ENCODE results near the gene ZNF319.

Gene ZNF319

GRCh38 chr16:57999971-58000705 lies at the start of gene ZNF319:
ZNF319 (minus strand) TSS chr16:58000672; CDS start chr16:57998265, 2,407 bp downstream.
- peak within 1 kb of the TSS; percentile 67 for H3K9ac ChIP-seq (ENCODE audit: low read depth, low read length)
- H3K9me3 ChIP-seq (ENCODE audit: control insufficient read depth, insufficient read depth, low read length), result no peaks in the 10 kb centered on the region
- H3K36me3 ChIP-seq (ENCODE audit: insufficient read depth, low read length), result no peaks in the 10 kb centered on the region
- peaks cover 18% of the 10 kb centered on the region; the same call in 1 of the 2 replicates for H3K4me1 ChIP-seq (ENCODE audit: insufficient read depth, low read length)

GRCh38 chr16:58049232-58050185 lies 49.0 kb upstream of the ZNF319 start:
- Histone ChIP-seq H3K4me1 (ENCODE audit: insufficient read depth, low read length) (peaks cover 4% of the 10 kb centered on the region; the same call in 1 of the 2 replicates), H3K9ac (ENCODE audit: low read depth, low read length) (no peak overlapping the region), H3K36me3 (ENCODE audit: insufficient read depth, low read length) (no peaks in the 10 kb centered on the region), H3K9me3 (ENCODE audit: control insufficient read depth, insufficient read depth, low read length) (no peaks in the 10 kb centered on the region)

DNA sequence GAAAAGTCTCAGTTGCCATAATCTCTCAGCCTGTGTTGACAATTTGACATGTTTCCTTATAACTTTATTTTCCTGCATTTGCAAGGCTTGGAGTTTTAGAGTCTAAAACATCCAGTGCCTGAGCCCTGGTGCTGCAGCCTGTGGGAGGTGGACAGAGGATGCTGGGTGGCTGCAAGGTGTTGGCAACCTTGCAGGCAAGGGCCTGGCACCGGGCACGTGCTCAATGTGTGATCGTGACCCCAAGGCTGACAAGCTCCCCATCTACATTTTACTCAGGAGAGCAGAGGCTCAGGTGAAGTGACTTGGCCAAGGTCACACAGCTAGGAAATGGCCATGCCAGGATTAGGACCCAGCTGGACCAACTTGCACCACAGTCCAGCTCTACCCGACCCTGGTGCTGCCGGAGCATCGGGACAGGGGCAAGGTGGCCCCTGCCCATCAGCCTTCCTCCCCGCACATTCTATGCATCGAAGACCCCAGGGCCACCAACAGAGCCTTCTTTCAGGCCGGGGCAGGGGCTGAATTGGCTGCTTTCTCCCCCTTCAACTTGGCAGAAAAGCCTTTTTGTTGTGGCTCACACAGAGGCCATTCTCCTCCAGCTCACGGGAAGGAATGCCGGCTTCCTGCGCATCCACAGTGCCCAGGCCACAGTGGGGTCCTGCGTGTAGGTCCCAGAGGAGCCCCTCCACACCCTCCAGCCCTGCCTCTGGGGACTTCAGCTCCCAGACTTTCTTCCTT lies 48.2 kb upstream of the ZNF319 start:
- H3K36me3 ChIP-seq (ENCODE audit: insufficient read depth, low read length), result no peaks in the 10 kb centered on the region; the same call in 1 of the 2 replicates
- H3K9me3 ChIP-seq (ENCODE audit: control insufficient read depth, insufficient read depth, low read length), result no peaks in the 10 kb centered on the region
- peaks cover 4% of the 10 kb centered on the region; the same call in 1 of the 2 replicates for H3K4me1 ChIP-seq (ENCODE audit: insufficient read depth, low read length)
- H3K9ac ChIP-seq (ENCODE audit: low read depth, low read length), result no peak overlapping the region

DNA sequence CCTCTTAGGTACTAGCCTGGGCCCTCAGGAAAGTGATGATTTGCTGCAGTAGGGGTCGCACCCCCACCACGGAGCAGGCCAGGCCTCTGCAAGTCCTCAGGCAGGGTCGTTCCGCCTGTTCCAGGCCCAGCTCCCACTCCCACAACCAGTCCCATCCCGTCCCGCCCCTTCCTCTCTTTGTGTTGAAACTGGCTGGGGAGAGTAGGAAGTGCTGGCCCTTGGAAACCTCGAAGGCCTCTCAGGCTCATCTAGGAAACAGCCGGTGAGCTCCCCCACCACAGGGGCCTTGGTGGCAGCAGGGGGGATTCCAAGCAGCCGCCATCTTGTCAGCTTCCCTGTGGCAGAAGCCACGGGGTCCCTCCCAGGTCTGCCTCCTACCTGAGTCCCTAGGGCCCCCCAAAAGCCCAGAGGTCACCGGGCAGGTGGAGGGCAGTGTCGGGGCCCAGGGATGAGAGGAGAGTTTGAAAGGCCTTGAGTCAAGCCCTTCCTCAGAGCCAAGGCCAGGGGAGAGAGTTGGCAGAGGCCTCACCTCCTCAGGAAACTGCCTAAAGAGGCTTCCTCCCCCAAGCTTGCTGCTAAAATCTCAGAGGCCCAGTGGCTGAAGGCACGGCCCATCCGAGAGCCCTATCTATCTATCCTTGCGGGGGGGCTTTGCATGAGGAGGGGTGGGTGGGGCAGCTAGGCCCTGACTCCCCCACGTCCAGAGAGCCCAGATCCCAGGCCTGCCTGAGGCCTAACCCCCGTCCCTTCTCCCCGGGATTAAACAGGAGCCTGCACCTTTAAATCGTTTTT lies 47.3 kb upstream of the ZNF319 start:
- no peaks in the 10 kb centered on the region for H3K9me3 ChIP-seq (ENCODE audit: control insufficient read depth, insufficient read depth, low read length)
- no peak overlapping the region for H3K9ac ChIP-seq (ENCODE audit: low read depth, low read length)
- H3K36me3 ChIP-seq (ENCODE audit: insufficient read depth, low read length), result no peaks in the 10 kb centered on the region; the same call in 1 of the 2 replicates
- peaks cover 4% of the 10 kb centered on the region; the same call in 1 of the 2 replicates for H3K4me1 ChIP-seq (ENCODE audit: insufficient read depth, low read length)

- Histone ChIP-seq H3K9me3 (ENCODE audit: control insufficient read depth, insufficient read depth, low read length) (no peaks in the 10 kb centered on the region), H3K9ac (ENCODE audit: low read depth, low read length) (no peak overlapping the region), H3K36me3 (ENCODE audit: insufficient read depth, low read length) (no peaks in the 10 kb centered on the region; the same call in 1 of the 2 replicates), H3K4me1 (ENCODE audit: insufficient read depth, low read length) (peaks cover 4% of the 10 kb centered on the region; the same call in 1 of the 2 replicates)
Observed at GRCh38 chr16:58046936-58047335, 46.5 kb upstream of the ZNF319 start.

GRCh38 chr16:58046054-58046881 lies 45.8 kb upstream of the ZNF319 start:
- no peaks in the 10 kb centered on the region for H3K9me3 ChIP-seq (ENCODE audit: control insufficient read depth, insufficient read depth, low read length)
- peaks cover 4% of the 10 kb centered on the region; the same call in 1 of the 2 replicates for H3K4me1 ChIP-seq (ENCODE audit: insufficient read depth, low read length)
- no peak overlapping the region for H3K9ac ChIP-seq (ENCODE audit: low read depth, low read length)
- H3K36me3 ChIP-seq (ENCODE audit: insufficient read depth, low read length), result no peaks in the 10 kb centered on the region; the same call in 1 of the 2 replicates

DNA sequence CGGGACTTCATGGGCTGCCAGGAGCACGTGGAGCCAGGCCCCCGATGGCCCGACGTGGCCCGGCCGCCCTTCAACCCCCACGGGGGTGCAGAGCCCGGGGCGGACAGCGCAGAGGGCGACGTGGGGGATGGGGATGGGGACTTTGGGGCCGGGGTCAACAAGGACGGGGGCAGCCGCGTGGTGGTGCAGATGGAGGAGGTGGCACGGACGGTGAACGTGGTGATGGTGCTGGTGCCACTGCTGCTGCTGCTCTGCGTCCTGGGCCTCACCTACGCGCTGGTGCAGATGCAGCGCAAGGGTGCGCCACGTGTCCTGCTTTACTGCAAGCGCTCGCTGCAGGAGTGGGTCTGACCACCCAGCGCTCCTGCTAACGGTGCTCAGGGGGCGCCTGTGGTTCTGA lies 44.6 kb upstream of the ZNF319 start:
- Histone ChIP-seq H3K36me3 (ENCODE audit: insufficient read depth, low read length) (peaks cover 6% of the 10 kb centered on the region), H3K4me1 (ENCODE audit: insufficient read depth, low read length) (peaks cover 4% of the 10 kb centered on the region; the same call in 1 of the 2 replicates), H3K9ac (ENCODE audit: low read depth, low read length) (no peak overlapping the region), H3K9me3 (ENCODE audit: control insufficient read depth, insufficient read depth, low read length) (no peaks in the 10 kb centered on the region)

GRCh38 chr16:58044266-58045019 lies 44.0 kb upstream of the ZNF319 start:
- Histone ChIP-seq H3K9ac (ENCODE audit: low read depth, low read length) (no peak overlapping the region), H3K4me1 (ENCODE audit: insufficient read depth, low read length) (peaks cover 4% of the 10 kb centered on the region; the same call in 1 of the 2 replicates), H3K9me3 (ENCODE audit: control insufficient read depth, insufficient read depth, low read length) (no peaks in the 10 kb centered on the region), H3K36me3 (ENCODE audit: insufficient read depth, low read length) (peaks cover 7% of the 10 kb centered on the region)

- Histone ChIP-seq H3K36me3 (ENCODE audit: insufficient read depth, low read length) (peaks cover 7% of the 10 kb centered on the region), H3K9ac (ENCODE audit: low read depth, low read length) (no peak overlapping the region), H3K9me3 (ENCODE audit: control insufficient read depth, insufficient read depth, low read length) (no peaks in the 10 kb centered on the region), H3K4me1 (ENCODE audit: insufficient read depth, low read length) (peaks cover 4% of the 10 kb centered on the region; the same call in 1 of the 2 replicates)
Observed at GRCh38 chr16:58043571-58044155, 43.2 kb upstream of the ZNF319 start.

GRCh38 chr16:58042886-58043515 lies 42.5 kb upstream of the ZNF319 start:
- H3K36me3 ChIP-seq (ENCODE audit: insufficient read depth, low read length), result peaks cover 7% of the 10 kb centered on the region

DNA sequence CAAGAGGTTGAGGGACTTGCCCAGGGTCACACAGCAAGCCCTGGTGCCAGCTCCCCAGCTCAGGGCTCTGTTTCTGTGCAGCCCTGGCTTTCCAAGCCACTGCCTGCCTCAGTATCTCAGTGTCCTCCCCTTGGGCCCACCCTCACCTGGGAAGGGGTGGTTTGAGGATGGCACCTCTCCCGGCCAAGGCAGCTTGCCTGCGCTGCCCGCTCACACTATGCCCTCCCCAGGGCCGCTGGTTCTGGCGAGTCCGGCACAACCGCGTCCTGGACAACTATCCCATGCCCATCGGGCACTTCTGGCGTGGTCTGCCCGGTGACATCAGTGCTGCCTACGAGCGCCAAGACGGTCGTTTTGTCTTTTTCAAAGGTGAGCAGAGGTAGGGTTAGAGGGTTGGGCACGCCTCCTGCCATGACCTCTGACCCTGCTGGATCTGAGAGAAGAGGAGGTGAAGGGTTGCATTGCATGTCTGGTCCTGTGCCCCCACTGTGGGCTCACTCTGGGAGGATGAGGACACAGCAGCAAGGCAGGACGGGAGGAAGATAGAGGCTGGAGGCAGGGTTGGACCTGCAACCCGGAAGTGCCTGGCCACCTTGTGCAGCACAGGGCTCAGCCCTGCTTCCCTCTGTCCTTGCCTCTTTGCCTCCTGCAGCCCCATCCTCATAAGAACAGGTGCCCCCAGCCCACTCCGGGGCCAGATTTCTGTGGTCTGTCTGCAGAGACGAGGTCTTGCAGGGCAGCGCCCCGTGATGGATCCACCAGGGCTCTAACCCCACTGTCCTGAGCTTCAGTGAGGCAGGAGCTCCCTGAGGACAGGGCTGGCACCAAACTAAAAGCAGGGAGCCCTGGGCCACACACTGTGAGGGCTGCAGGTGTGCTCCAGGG lies 41.8 kb upstream of the ZNF319 start:
- H3K4me1 ChIP-seq (ENCODE audit: insufficient read depth, low read length), result peaks cover 3% of the 10 kb centered on the region; the same call in 1 of the 2 replicates
- no peaks in the 10 kb centered on the region for H3K9me3 ChIP-seq (ENCODE audit: control insufficient read depth, insufficient read depth, low read length)
- H3K9ac ChIP-seq (ENCODE audit: low read depth, low read length), result no peak overlapping the region
- H3K36me3 ChIP-seq (ENCODE audit: insufficient read depth, low read length), result peaks cover 7% of the 10 kb centered on the region

More at GRCh38 chr16:58042886-58043515, 42.5 kb upstream of the ZNF319 start:
- H3K9ac ChIP-seq (ENCODE audit: low read depth, low read length), result no peak overlapping the region
- peaks cover 4% of the 10 kb centered on the region; the same call in 1 of the 2 replicates for H3K4me1 ChIP-seq (ENCODE audit: insufficient read depth, low read length)
- no peaks in the 10 kb centered on the region for H3K9me3 ChIP-seq (ENCODE audit: control insufficient read depth, insufficient read depth, low read length)

All from ES-I3 (cell line).